K562 (cell line): Measurements from ENCODE around the gene PSMD9. TPM values are rescaled to one million over a fixed set of nuclear protein-coding genes. Genes with fewer than 3 reads are reported as not detected.

Experiments
- ARHGAP35 ChIP-seq: fragments of 450-650 bp; IDR thresholded peaks from 2 replicates; pipeline ENCODE4 v1.6.1; 2018; ENCODE audit not compliant: partially characterized antibody
- ARID1B ChIP-seq: fragments of 450-650 bp; IDR thresholded peaks from 2 replicates; pipeline ENCODE4 v1.6.1; 2016; ENCODE audit warnings: antibody characterized with exemption, mild to moderate bottlenecking, inconsistent platforms
- BRCA1 ChIP-seq, 2 experiments: fragments of 450-650 bp in 1 of 2; sonication (generic) in 1 of 2; formaldehyde crosslinking in 1 of 2; IDR thresholded peaks; 2 replicates each; pipeline versions ENCODE4 v1.5.0 to v1.6.1; 2017 to 2020; ENCODE audit warnings: mild to moderate bottlenecking in 1 of 2, missing genetic modification reagents in 1 of 2
- CBX1 ChIP-seq: sonication (generic); IDR thresholded peaks from 2 replicates; pipeline ENCODE4 v1.6.1; 2016; ENCODE audit warnings: antibody characterized with exemption, low read depth, mild to moderate bottlenecking
- GTF2E2 ChIP-seq: fragments of 200-800 bp; sonication (Bioruptor generic); IDR thresholded peaks from 2 replicates; pipeline ENCODE4 v1.6.1; 2016; ENCODE audit warnings: missing genetic modification characterization, missing compliant biosample characterization
- HDGF ChIP-seq: fragments of 450-650 bp; IDR thresholded peaks from 2 replicates; pipeline ENCODE4 v1.6.1; 2016
- HEY1 ChIP-seq: fragments of 250-450 bp; sonication (Bioruptor Pico); IDR thresholded peaks from 2 replicates; pipeline ENCODE4 v1.5.0; 2020; ENCODE audit warnings: mild to moderate bottlenecking, moderate library complexity, borderline replicate concordance
- HNRNPUL1 ChIP-seq: fragments of 200-400 bp; formaldehyde crosslinking; IDR thresholded peaks from 2 replicates; pipeline ENCODE4 v1.6.1; 2017; ENCODE audit warnings: low read length
- NCOA2 ChIP-seq, 2 experiments: fragments of 450-650 bp; IDR thresholded peaks; 2 replicates each; pipeline ENCODE4 v1.6.1; 2018; ENCODE audit warnings: mild to moderate bottlenecking in 2 of 2, moderate library complexity in 1 of 2; ENCODE audit not compliant: partially characterized antibody in 2 of 2
- PCBP1 ChIP-seq: fragments of 200-400 bp; formaldehyde crosslinking; IDR thresholded peaks from 2 replicates; pipeline ENCODE4 v1.6.1; 2018; ENCODE audit warnings: mild to moderate bottlenecking, low read depth, low read length; ENCODE audit not compliant: poor library complexity, severe bottlenecking
- PRPF4 ChIP-seq: fragments of 200-400 bp; formaldehyde crosslinking; IDR thresholded peaks from one replicate; pipeline ENCODE4 v1.6.1; 2017; ENCODE audit warnings: low read length, low read depth, mild to moderate bottlenecking; ENCODE audit not compliant: insufficient read depth, poor library complexity, severe bottlenecking
- SETDB1 ChIP-seq: IDR thresholded peaks from one replicate; pipeline ENCODE4 v1.6.1; 2012; ENCODE audit warnings: low read length, control low read depth, inconsistent platforms
- STAG1 ChIP-seq: sonication (generic); formaldehyde crosslinking; IDR thresholded peaks from 2 replicates; pipeline ENCODE4 v1.5.0; 2020; ENCODE audit warnings: missing genetic modification reagents, borderline replicate concordance
- TCF7 ChIP-seq: sonication (generic); IDR thresholded peaks from 2 replicates; pipeline ENCODE4 v1.6.1; 2016; ENCODE audit warnings: antibody characterized with exemption, borderline replicate concordance
- ZC3H11A ChIP-seq: IDR thresholded peaks from 2 replicates; pipeline ENCODE4 v1.6.1; 2012; ENCODE audit warnings: low read depth, low read length, improper control_type of control experiment
- ZNF253 ChIP-seq: fragments of 250-450 bp; sonication (Bioruptor Pico); conservative IDR thresholded peaks from 2 replicates; pipeline ENCODE4 v1.6.1; 2021; ENCODE audit warnings: mild to moderate bottlenecking
- ZNF263 ChIP-seq: sonication (generic); formaldehyde crosslinking; IDR thresholded peaks from 2 replicates; pipeline ENCODE4 v1.8.0; 2022; ENCODE audit warnings: mild to moderate bottlenecking, missing genetic modification reagents, borderline replicate concordance
- ZNF274 ChIP-seq: IDR thresholded peaks from 2 replicates; pipeline ENCODE4 v1.6.1; 2011; ENCODE audit warnings: low read depth, mild to moderate bottlenecking, low read length, moderate library complexity, borderline replicate concordance
- ZNF431 ChIP-seq: sonication (generic); formaldehyde crosslinking; IDR thresholded peaks from 2 replicates; pipeline ENCODE4 v1.8.0; 2022; ENCODE audit warnings: mild to moderate bottlenecking, missing genetic modification reagents
- ZNF436 ChIP-seq: fragments of 250-450, 450-650 bp; sonication (Bioruptor Pico); formaldehyde crosslinking; IDR thresholded peaks from 2 replicates; pipeline ENCODE4 v1.7.0; 2020; ENCODE audit warnings: mild to moderate bottlenecking
- ZNF589 ChIP-seq: fragments of 200-800 bp; sonication (Bioruptor generic); IDR thresholded peaks from 2 replicates; pipeline ENCODE4 v1.6.1; 2016; ENCODE audit warnings: low read depth, missing genetic modification characterization, missing compliant biosample characterization
- polyA plus RNA-seq, 8 experiments: library from polyadenylated mRNA; depleted of rRNA in 4 of 8; stranded (reverse) in 5 of 8; unstranded in 3 of 8; fragments of >200 nt; fragmentation: Nextera tagmentation in 2 of 8; fragmentation: Illumina TruSeq in 1 of 8; extraction: Ambion mirVana in 2 of 8; extraction: Trizol in 1 of 8; gene quantifications; 2 replicates each; pipeline versions ENCODE4 v1.2.1 to v1.2.3, GENCODE V29; 2011 to 2014; ENCODE audit warnings: inconsistent platforms in 1 of 8, missing spikeins in 1 of 8
- total RNA-seq, 7 experiments: library from RNA; depleted of rRNA in 6 of 7; stranded (reverse); fragments of >200 nt in 6 of 7; fragmentation: Illumina TruSeq in 2 of 7; extraction: Trizol in 2 of 7; gene quantifications; 2 replicates each; pipeline versions ENCODE4 v1.2.1 to v1.2.3, GENCODE V29; 2011 to 2021; ENCODE audit warnings: low replicate concordance in 1 of 7
- TF ChIP-seq, protein P1 (sequence below): fragments of 250-450 bp; sonication (Bioruptor Pico); IDR thresholded peaks from 2 replicates; pipeline ENCODE4 v1.4.0; 2020; ENCODE audit warnings: mild to moderate bottlenecking, moderate library complexity
- TF ChIP-seq, protein P2 (sequence below): fragments of 450-650 bp; IDR thresholded peaks from 2 replicates; pipeline ENCODE4 v1.6.1; 2016; ENCODE audit warnings: missing biosample characterization, missing genetic modification characterization

PSMD9 gene
- total and polyA plus RNA-seq, 9 of the 15 experiments (the other 6 are each of a cell fraction or from before 2014, with no cell fraction given), result 12.2 to 143 (median 61.3) TPM

DNA sequence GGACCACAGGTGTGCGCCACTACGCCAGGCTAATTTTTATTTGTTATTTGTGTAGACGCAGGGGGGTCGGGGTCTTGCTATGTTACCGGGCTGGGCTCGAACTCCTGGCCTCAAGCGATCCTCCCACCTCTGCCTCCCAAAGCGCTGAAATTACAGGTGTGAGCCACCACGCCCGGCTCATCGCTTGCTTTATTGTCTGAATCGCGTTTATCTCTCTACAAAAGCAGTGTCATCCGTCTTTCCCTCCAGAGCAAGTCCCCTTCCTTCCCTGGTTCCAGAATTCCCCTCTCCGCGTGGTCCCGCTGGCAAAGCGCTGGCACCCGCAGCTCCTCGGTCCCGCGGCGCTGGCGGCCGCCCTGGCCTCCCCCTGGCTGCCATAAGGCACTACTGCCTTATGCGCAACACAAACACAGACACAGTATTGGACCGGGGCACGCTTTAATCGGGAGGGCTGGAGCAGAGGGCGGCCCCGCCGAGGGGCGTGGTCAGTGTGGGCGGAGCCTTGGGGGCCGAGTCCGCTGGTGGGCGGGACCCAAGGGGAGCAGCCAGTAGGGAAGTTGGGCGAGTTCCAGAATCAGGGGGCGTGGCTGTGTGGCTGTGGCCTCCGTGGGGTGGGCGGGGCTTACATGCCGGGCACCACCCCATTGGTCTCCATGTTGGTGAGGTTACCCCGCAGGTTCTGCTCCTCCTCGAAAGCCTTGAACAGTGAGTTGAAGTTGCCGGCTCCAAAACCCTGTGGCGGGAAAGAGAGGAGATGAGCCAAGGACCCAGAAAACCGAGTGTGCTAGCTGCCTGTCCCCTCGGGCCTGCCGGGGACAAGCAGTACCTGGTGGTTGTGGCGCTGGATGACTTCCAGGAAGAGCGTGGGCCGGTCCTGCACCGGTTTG lies 49.2 kb upstream of the PSMD9 start (continued):
- TF ChIP-seq ZNF263 (CRISPR knock-in tag) (no peak), ZNF253 (CRISPR knock-in tag) (no peak), ZNF436 (no peak), ZNF589 (CRISPR knock-in tag) (no peak), HEY1 (CRISPR knock-in tag) (no peak), ZNF431 (no peak), NCOA2 (IDR thresholded peaks at IDR 0.05; ENCODE audit: partially characterized antibody in 2 of 2) (no peak), STAG1 (CRISPR knock-in tag) (no peak), ZC3H11A (no peak), TCF7 (no peak), ZNF274 (no peak), PRPF4 (no peak), HNRNPUL1 (no peak), ARHGAP35 (no peak), GTF2E2 (tag) (no peak), ARID1B (no peak; the same call in 1 of the 2 replicates), HDGF (peak; percentile 43; the same call in 1 of the 2 replicates), BRCA1 (IDR thresholded peaks at IDR 0.05) (no peak), BRCA1 (CRISPR knock-in tag; IDR thresholded peaks at IDR 0.05) (no peak), SETDB1 (no peak), PCBP1 (no peak), CBX1 (peak; percentile 69; the same call in 1 of the 2 replicates)
- TF ChIP-seq, protein P1, sequence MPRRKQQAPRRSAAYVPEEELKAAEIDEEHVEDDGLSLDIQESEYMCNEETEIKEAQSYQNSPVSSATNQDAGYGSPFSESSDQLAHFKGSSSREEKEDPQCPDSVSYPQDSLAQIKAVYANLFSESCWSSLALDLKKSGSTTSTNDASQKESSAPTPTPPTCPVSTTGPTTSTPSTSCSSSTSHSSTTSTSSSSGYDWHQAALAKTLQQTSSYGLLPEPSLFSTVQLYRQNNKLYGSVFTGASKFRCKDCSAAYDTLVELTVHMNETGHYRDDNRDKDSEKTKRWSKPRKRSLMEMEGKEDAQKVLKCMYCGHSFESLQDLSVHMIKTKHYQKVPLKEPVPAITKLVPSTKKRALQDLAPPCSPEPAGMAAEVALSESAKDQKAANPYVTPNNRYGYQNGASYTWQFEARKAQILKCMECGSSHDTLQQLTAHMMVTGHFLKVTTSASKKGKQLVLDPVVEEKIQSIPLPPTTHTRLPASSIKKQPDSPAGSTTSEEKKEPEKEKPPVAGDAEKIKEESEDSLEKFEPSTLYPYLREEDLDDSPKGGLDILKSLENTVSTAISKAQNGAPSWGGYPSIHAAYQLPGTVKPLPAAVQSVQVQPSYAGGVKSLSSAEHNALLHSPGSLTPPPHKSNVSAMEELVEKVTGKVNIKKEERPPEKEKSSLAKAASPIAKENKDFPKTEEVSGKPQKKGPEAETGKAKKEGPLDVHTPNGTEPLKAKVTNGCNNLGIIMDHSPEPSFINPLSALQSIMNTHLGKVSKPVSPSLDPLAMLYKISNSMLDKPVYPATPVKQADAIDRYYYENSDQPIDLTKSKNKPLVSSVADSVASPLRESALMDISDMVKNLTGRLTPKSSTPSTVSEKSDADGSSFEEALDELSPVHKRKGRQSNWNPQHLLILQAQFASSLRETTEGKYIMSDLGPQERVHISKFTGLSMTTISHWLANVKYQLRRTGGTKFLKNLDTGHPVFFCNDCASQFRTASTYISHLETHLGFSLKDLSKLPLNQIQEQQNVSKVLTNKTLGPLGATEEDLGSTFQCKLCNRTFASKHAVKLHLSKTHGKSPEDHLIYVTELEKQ, result no peak
- TF ChIP-seq, protein P2, sequence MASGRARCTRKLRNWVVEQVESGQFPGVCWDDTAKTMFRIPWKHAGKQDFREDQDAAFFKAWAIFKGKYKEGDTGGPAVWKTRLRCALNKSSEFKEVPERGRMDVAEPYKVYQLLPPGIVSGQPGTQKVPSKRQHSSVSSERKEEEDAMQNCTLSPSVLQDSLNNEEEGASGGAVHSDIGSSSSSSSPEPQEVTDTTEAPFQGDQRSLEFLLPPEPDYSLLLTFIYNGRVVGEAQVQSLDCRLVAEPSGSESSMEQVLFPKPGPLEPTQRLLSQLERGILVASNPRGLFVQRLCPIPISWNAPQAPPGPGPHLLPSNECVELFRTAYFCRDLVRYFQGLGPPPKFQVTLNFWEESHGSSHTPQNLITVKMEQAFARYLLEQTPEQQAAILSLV (tag), result no peak
